Type B pancreatic cell (in vitro differentiated cells): ENCODE data around the gene CHID1. TPM values are rescaled to one million over a fixed set of nuclear protein-coding genes. Genes with fewer than 3 reads are reported as not detected.

ENCODE experiments used
- DNase-seq: peaks from one replicate; pipeline ENCODE4 v3.0.0; 2021; ENCODE audit warnings: mixed read lengths; ENCODE audit not compliant: unreplicated experiment; ENCODE audit errors: extremely low spot score
- H3K27ac Mint-ChIP-seq: 2 replicates; pipeline ENCODE4 v1.8.0; 2021; ENCODE audit warnings: mild to moderate bottlenecking, mixed read lengths
- H3K27me3 Mint-ChIP-seq: 2 replicates; pipeline ENCODE4 v1.8.0; 2021; ENCODE audit warnings: mixed read lengths
- H3K36me3 Mint-ChIP-seq: 2 replicates; pipeline ENCODE4 v1.8.0; 2021; ENCODE audit warnings: mixed read lengths
- H3K4me1 Mint-ChIP-seq: one replicate; pipeline ENCODE4 v1.8.0; 2021; ENCODE audit warnings: mixed read lengths; ENCODE audit not compliant: unreplicated experiment
- H3K4me3 Mint-ChIP-seq: 2 replicates; pipeline ENCODE4 v1.8.0; 2021; ENCODE audit warnings: mild to moderate bottlenecking, mixed read lengths
- H3K9me3 Mint-ChIP-seq: 2 replicates; pipeline ENCODE4 v1.8.0; 2021; ENCODE audit warnings: mixed read lengths
- total RNA-seq: library from RNA; stranded (reverse); gene quantifications from 2 replicates; pipeline ENCODE4 v1.2.1, GENCODE V29; 2021; ENCODE audit warnings: low replicate concordance
- TF ChIP-seq, protein P1 (sequence below): fragments of 200-600 bp; sonication (generic); conservative IDR thresholded peaks from 2 replicates; pipeline ENCODE4 v1.5.0; 2021; ENCODE audit warnings: antibody characterized with exemption, mild to moderate bottlenecking

The CHID1 gene
- total RNA-seq, 1 donor from 2014 or later: 98.9 TPM

DNA sequence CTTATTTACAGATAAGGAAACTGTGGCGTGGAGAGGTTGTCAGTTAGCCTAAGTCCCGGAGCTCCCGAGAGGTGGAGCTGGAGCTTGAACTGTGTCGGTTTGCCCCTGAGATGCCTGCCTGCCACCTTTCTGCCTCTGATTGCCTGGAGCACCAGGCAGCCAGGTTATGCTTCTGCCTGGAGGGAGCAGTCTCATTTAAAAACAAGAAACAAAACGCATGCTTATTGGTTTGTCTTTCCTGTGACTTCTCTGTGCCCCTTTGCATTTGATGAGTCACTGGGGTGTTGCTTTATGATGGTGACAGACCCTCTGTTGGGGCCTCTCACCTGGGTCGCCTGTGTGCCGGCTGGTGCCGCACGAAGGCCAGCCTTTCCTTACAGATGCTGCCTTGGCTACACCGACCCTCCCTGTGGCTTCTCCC, 27.2 kb upstream of the CHID1 start:
- H3K9me3 Mint-ChIP-seq: no peaks in the 10 kb centered on the region
- H3K4me1 Mint-ChIP-seq: peaks cover 34% of the 10 kb centered on the region
- peak overlapping the region; percentile 7 for H3K27ac Mint-ChIP-seq
- DNase-seq: no peak
- H3K36me3 Mint-ChIP-seq: peaks cover 7% of the 10 kb centered on the region
- TF ChIP-seq, protein P1, sequence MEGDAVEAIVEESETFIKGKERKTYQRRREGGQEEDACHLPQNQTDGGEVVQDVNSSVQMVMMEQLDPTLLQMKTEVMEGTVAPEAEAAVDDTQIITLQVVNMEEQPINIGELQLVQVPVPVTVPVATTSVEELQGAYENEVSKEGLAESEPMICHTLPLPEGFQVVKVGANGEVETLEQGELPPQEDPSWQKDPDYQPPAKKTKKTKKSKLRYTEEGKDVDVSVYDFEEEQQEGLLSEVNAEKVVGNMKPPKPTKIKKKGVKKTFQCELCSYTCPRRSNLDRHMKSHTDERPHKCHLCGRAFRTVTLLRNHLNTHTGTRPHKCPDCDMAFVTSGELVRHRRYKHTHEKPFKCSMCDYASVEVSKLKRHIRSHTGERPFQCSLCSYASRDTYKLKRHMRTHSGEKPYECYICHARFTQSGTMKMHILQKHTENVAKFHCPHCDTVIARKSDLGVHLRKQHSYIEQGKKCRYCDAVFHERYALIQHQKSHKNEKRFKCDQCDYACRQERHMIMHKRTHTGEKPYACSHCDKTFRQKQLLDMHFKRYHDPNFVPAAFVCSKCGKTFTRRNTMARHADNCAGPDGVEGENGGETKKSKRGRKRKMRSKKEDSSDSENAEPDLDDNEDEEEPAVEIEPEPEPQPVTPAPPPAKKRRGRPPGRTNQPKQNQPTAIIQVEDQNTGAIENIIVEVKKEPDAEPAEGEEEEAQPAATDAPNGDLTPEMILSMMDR: no peak
- no peak overlapping the region for H3K4me3 Mint-ChIP-seq
- H3K27me3 Mint-ChIP-seq: no peaks in the 10 kb centered on the region

DNA sequence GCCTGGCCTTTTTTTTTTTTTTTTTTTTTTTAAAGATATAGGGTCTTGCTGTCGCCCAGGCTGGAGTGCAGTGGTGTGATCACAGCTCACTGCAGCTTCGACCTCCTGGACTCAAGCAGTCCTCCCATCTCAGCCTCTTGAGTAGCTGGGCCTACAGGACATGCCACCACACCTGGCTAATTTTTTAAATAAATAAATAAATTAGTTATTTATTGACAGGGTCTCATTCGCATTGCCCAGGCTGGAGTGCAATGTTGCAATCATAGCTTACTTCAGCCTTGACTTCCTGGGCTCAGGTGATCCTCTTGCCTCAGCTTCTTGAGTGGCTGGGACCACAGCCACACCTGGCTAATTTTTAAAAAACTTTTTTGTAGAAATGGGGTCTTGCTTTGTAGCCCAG, 25.6 kb upstream of the CHID1 start:
- peaks cover 33% of the 10 kb centered on the region for H3K4me1 Mint-ChIP-seq
- peaks cover 12% of the 10 kb centered on the region for H3K36me3 Mint-ChIP-seq
- no peak for DNase-seq
- H3K9me3 Mint-ChIP-seq: no peaks in the 10 kb centered on the region
- H3K27ac Mint-ChIP-seq: no peak overlapping the region
- H3K27me3 Mint-ChIP-seq: no peaks in the 10 kb centered on the region
- TF ChIP-seq, protein P1: no peak
- H3K4me3 Mint-ChIP-seq: no peak overlapping the region

DNA sequence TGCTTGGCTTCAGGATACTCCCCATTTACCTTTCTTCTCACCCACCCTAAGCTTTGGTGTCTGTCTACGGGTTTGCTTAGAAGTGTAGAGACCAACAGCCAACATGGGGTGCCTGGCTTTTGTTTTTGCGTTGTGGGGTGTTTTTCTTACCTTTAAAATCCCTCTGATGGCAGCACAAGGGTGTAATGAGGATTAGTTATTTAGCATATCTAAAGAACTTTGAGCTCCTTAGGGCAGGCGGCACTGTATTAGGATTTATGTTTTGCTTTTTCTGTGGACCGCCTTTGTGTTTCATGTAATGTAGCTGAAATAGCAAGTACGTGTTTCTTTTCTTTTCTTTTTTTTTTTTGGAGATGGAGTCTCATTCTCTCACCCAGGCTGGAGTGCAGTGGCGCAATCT, 23.9 kb upstream of the CHID1 start:
- H3K4me3 Mint-ChIP-seq: no peak overlapping the region
- no peak overlapping the region for H3K27ac Mint-ChIP-seq

DNA sequence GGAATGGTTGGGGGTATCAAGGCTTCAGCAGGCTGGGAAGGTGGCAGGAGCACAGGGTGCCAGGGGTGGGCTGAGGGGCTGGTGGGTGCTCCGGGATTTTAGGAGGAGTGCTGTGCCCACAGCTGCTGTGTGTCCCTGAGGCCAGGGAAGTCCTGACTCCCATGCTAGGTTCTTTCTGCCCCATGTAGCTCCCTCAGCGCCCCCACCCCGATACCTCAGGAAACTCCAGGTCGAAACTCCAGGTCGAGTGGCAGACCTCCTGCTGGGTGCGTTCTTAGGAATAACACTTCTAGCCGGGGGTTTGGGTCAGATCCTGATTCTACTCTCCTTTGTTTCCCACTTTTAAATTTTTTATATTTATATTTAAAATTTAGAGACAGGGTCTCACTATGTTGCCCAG, 23.3 kb upstream of the CHID1 start:
- H3K27ac Mint-ChIP-seq: no peak overlapping the region
- H3K4me1 Mint-ChIP-seq: peaks cover 28% of the 10 kb centered on the region

More for the DNA sequence above, 23.9 kb upstream of the CHID1 start:
- Mint-ChIP-seq H3K36me3 (peaks cover 12% of the 10 kb centered on the region), H3K27me3 (no peaks in the 10 kb centered on the region), H3K4me1 (peaks cover 26% of the 10 kb centered on the region), H3K9me3 (no peaks in the 10 kb centered on the region)
- TF ChIP-seq, protein P1: no peak
- DNase-seq: no peak

DNA sequence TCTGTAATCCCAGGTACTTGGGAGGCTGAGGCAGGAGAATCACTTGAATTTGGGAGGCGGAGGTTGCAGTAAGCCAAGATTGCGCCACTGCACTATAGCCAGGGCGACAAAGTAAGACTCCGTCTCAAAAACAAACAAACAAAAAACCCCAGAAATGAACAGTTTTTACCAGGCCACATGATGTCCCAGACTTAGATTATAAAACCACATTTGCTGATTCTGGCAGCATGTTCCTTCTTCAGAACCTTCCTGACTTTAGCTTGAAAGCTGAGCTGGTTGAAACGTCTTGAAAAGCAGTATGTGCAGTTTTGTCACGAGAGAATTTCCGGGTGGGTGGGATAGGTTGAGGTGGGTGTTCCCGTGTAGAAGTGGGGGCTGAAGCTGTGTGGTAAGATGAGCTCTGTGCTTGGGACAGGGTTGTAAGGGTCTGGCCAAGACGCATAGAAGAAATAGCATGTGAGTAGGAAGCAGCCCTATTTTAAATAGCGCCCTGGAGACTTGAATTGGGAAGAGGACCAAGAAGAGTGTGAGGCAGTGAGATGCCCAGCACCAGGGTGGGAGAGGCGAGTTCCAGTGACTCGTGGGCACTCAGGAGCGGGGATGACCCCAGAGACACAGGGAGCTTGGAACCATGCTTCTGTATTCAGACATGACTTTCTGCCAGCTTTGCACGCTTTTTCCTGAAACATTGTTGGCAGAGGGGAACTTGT, 22.7 kb upstream of the CHID1 start:
- Mint-ChIP-seq H3K27me3 (no peaks in the 10 kb centered on the region), H3K27ac (peak overlapping the region; percentile 5), H3K4me1 (peaks cover 35% of the 10 kb centered on the region), H3K36me3 (peaks cover 12% of the 10 kb centered on the region), H3K4me3 (peak overlapping the region; percentile 13), H3K9me3 (no peaks in the 10 kb centered on the region)
- TF ChIP-seq, protein P1: no peak
- no peak for DNase-seq

More for the DNA sequence above, 23.3 kb upstream of the CHID1 start:
- no peaks in the 10 kb centered on the region for H3K9me3 Mint-ChIP-seq
- TF ChIP-seq, protein P1: no peak
- peaks cover 12% of the 10 kb centered on the region for H3K36me3 Mint-ChIP-seq
- DNase-seq: no peak
- no peaks in the 10 kb centered on the region for H3K27me3 Mint-ChIP-seq
- H3K4me3 Mint-ChIP-seq: no peak overlapping the region
